ENCODE data around the gene CHAC1. TPM values are rescaled to one million over a fixed set of nuclear protein-coding genes. Genes with fewer than 3 reads are reported as not detected.
"Not testable (repeated sequence)": the region's sequence is repeated elsewhere in the genome, so short reads cannot be mapped to it uniquely, and the experiment has no call there.

Gene CHAC1
- total and polyA plus RNA-seq, 8 donors, result 0.78 to 5.8 (median 1.2) TPM

- DNase-seq, result no peak
- no peak for TF ChIP-seq CTCF (IDR thresholded peaks at IDR 0.05)
- intact Hi-C loops (cut with DNase I), result no loop called here
These were observed 870 bp upstream of the CHAC1 start for GRCh38 chr15:40952301-40952900.

GRCh38 chr15:40953713-40954074 lies 423 bp downstream of the CHAC1 start:
- H3K27ac ChIP-seq, result peak overlapping the region in 1 of 2 donors; percentile 80
- TF ChIP-seq CTCF (IDR thresholded peaks at IDR 0.05), result no peak
- H3K4me1 ChIP-seq, result peaks cover 3 to 31% of the 10 kb centered on the region in 2 donors
- ATAC-seq, result peak; percentile 3
- H3K4me3 ChIP-seq, result peak overlapping the region; percentile 59 to 77
- intact Hi-C loops (cut with DNase I), result no loop called here
- peaks cover 0 to 3% of the 10 kb centered on the region in 2 donors for H3K36me3 ChIP-seq
- no peak for DNase-seq
- no peaks in the 10 kb centered on the region for H3K9me3 ChIP-seq
- H3K27me3 ChIP-seq, result no peaks in the 10 kb centered on the region

More at GRCh38 chr15:40952301-40952900, 870 bp upstream of the CHAC1 start:
- H3K36me3 ChIP-seq, result peaks cover 0 to 3% of the 10 kb centered on the region in 2 donors
- H3K4me3 ChIP-seq, result peak overlapping the region; percentile 59 to 77
- ATAC-seq, result no peak
- no peaks in the 10 kb centered on the region for H3K9me3 ChIP-seq
- peaks cover 3 to 31% of the 10 kb centered on the region in 2 donors for H3K4me1 ChIP-seq
- no peaks in the 10 kb centered on the region for H3K27me3 ChIP-seq
- peak overlapping the region; percentile 75 to 80 for H3K27ac ChIP-seq

- intact Hi-C loops (cut with DNase I); DNase-seq; ATAC-seq; H3K36me3 ChIP-seq; H3K9me3 ChIP-seq; H3K27ac ChIP-seq; H3K27me3 ChIP-seq: not testable (repeated sequence)
- H3K4me1 ChIP-seq, result peaks cover 3 to 31% of the 10 kb centered on the region in 2 donors
- H3K4me3 ChIP-seq, result peak overlapping the region in 1 of 2 donors; percentile 59
These were observed 1.0 kb downstream of the CHAC1 start for GRCh38 chr15:40954158-40954848.

- peaks cover 0 to 3% of the 10 kb centered on the region in 2 donors for H3K36me3 ChIP-seq
- intact Hi-C loops (cut with DNase I), result no loop called here
- no peak for DNase-seq
These were observed 2.1 kb downstream of the CHAC1 start for GRCh38 chr15:40955141-40955903.

More at GRCh38 chr15:40955141-40955903, 2.1 kb downstream of the CHAC1 start:
- Histone ChIP-seq H3K4me1 (peaks cover 3 to 32% of the 10 kb centered on the region in 2 donors), H3K27me3 (no peaks in the 10 kb centered on the region), H3K27ac (no peak overlapping the region), H3K4me3 (peak overlapping the region in 1 of 2 donors; percentile 59), H3K9me3 (no peaks in the 10 kb centered on the region)
- TF ChIP-seq CTCF (IDR thresholded peaks at IDR 0.05), result no peak
- no peak for ATAC-seq

Data from left lung (tissue), 10 donors.